ENCODE results near the gene MYO3B. TPM values are rescaled to one million over a fixed set of nuclear protein-coding genes. Genes with fewer than 3 reads are reported as not detected.

Gene MYO3B
- polyA plus RNA-seq, 2 of the 4 experiments (the other 2 are of a cell fraction), result 0.01 TPM; not detected in 1

DNA sequence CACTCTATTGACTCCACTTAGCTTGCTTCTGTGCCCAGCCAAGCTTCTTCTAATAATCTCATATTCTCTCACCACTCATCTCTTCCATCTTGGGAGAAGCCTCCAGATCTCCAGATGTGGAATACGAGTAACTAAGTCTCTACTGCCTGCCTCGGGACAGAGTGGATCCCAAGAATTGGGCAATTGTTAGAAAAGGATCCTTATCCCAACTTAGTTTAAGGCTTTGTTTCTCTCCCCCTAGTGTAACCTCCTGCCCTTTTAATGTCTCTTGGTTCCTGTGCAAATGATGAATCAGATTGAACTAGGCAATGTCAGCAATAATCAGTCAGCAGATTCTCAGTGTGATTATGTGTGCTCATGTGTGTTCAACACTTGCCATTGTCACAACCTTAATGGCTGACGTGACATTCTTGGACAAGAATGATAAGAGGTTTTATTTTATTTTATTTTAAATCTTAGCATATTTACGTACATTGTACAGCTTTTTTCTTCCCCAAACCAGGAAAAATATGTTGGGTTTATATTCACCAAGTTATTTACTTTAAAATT, 59.7 kb downstream of the MYO3B start:
- ChIA-PET POLR2A (no interaction called here), CTCF (interaction anchor here (1.0 to 3.6 kb wide), 4 partner anchors 13 to 578 kb away, joined by 3 to 17 read pairs (median 8); partner anchors contain the start of gene GAD1)
- H3K4me1 ChIP-seq, result no peaks in the 10 kb centered on the region
- no peak overlapping the region for H3K4me2 ChIP-seq
- TF ChIP-seq MAFK (IDR thresholded peaks at IDR 0.05; ENCODE audit: partially characterized antibody), result peak; percentile 62
- TF ChIP-seq, protein P1, sequence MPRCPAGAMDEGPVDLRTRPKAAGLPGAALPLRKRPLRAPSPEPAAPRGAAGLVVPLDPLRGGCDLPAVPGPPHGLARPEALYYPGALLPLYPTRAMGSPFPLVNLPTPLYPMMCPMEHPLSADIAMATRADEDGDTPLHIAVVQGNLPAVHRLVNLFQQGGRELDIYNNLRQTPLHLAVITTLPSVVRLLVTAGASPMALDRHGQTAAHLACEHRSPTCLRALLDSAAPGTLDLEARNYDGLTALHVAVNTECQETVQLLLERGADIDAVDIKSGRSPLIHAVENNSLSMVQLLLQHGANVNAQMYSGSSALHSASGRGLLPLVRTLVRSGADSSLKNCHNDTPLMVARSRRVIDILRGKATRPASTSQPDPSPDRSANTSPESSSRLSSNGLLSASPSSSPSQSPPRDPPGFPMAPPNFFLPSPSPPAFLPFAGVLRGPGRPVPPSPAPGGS (IDR thresholded peaks at IDR 0.05), result no peak
- 18% methylated on average over 4 of the region's 4 CpGs for whole genome bisulfite sequencing (ENCODE audit: missing lambda C conversion rate)
- no peak overlapping the region for H3K4me3 ChIP-seq
- FAIRE-seq, result no peak
- ATAC-seq, result no peak
- H3K9me3 ChIP-seq, result no peaks in the 10 kb centered on the region
- H3K27ac ChIP-seq, result no peak overlapping the region
- no peak for DNase-seq (ENCODE audit: low read depth in 1 of 2, low spot score in 1 of 2)

DNA sequence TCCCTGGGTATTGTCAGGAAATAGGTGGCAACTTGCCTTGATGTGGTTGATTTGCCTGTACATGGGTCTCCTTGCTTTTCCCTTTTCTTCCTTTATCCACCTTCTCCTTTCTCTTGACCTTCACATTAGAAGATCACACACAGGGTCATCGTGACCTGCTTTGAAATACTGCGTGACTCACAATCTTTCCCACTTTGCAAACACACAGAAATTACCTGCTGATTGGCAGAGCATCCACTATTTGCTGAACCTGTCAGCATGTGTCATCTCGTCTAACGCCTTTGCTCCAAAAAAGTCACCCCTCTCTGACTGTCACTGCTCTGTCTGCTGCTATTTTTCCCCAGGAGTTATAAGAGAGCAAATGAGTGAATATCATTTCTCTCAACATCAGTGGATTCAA, 60.8 kb downstream of the MYO3B start:
- ATAC-seq (no peak), FAIRE-seq (no peak), DNase-seq (ENCODE audit: low read depth in 1 of 2, low spot score in 1 of 2) (no peak)
- CTCF ChIA-PET, result interaction anchor here (0.9 kb wide), 1 partner anchor 575 kb away, joined by 3 read pairs; no protein-coding TSS in a partner anchor
- Histone ChIP-seq H3K4me1 (no peaks in the 10 kb centered on the region), H3K4me2 (no peak overlapping the region), H3K4me3 (no peak overlapping the region), H3K27ac (no peak overlapping the region), H3K9me3 (no peaks in the 10 kb centered on the region)
- POLR2A ChIA-PET, result no interaction called here
- TF ChIP-seq, protein P2, sequence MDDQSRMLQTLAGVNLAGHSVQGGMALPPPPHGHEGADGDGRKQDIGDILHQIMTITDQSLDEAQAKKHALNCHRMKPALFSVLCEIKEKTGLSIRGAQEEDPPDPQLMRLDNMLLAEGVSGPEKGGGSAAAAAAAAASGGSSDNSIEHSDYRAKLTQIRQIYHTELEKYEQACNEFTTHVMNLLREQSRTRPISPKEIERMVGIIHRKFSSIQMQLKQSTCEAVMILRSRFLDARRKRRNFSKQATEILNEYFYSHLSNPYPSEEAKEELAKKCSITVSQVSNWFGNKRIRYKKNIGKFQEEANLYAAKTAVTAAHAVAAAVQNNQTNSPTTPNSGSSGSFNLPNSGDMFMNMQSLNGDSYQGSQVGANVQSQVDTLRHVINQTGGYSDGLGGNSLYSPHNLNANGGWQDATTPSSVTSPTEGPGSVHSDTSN (IDR thresholded peaks at IDR 0.05), result no peak
- TF ChIP-seq, protein P3, sequence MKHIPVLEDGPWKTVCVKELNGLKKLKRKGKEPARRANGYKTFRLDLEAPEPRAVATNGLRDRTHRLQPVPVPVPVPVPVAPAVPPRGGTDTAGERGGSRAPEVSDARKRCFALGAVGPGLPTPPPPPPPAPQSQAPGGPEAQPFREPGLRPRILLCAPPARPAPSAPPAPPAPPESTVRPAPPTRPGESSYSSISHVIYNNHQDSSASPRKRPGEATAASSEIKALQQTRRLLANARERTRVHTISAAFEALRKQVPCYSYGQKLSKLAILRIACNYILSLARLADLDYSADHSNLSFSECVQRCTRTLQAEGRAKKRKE (CRISPR knock-in tag; IDR thresholded peaks at IDR 0.05; ENCODE audit: low read depth), result no peak
- no peak for TF ChIP-seq ZC3H11A (IDR thresholded peaks at IDR 0.05)
- WGBS (ENCODE audit: missing lambda C conversion rate), result 14% methylated on average over 4 of the region's 4 CpGs

DNA sequence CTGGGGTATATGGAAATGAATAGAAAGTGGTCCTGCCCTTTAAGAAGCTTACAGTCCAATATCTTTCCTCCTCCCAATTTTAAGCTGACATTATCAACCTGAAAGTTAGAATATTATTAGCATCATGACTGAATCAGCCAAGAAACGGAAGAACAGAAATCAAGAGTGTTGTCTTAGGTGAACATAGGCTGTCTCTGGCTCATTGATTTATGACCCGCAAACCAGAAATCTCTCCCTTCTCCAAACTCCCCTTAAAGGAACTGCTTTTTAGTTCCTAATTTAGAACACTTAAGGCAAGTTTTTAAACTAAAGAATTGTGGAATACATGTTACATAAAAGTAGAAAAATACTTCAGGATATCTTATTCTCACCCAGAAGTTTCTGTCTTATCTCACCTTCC, 62.7 kb downstream of the MYO3B start:
- no peak for DNase-seq (ENCODE audit: low read depth in 1 of 2, low spot score in 1 of 2)
- FAIRE-seq, result no peak
- POLR2A ChIA-PET, result no interaction called here
- Histone ChIP-seq H3K9me3 (no peaks in the 10 kb centered on the region), H3K4me2 (no peak overlapping the region), H3K27ac (no peak overlapping the region), H3K4me3 (no peak overlapping the region), H3K4me1 (no peaks in the 10 kb centered on the region)
- TF ChIP-seq NFE2L2 (conservative IDR thresholded peaks at IDR 0.05; ENCODE audit: low read length) (no peak), HOXB5 (CRISPR knock-in tag; IDR thresholded peaks at IDR 0.05) (no peak), KDM5A (IDR thresholded peaks at IDR 0.05) (no peak), HDAC2 (IDR thresholded peaks at IDR 0.05) (no peak), HEYL (CRISPR knock-in tag; IDR thresholded peaks at IDR 0.05) (no peak), RFX5 (IDR thresholded peaks at IDR 0.05) (no peak), MAFK (IDR thresholded peaks at IDR 0.05; ENCODE audit: partially characterized antibody) (no peak), CEBPB (IDR thresholded peaks at IDR 0.05) (no peak), MAZ (IDR thresholded peaks at IDR 0.05; ENCODE audit: borderline replicate concordance, low read depth, low read length) (no peak), CHD2 (IDR thresholded peaks at IDR 0.05; ENCODE audit: low read length, partially characterized antibody) (no peak)
- TF ChIP-seq, protein P1 (IDR thresholded peaks at IDR 0.05), result no peak
- WGBS (ENCODE audit: missing lambda C conversion rate), result 48% methylated on average over 2 of the region's 2 CpGs
- CTCF ChIA-PET, result interaction anchor here (0.6 to 1.5 kb wide), 4 partner anchors 13 to 632 kb away, joined by 3 to 5 read pairs (median 3); no protein-coding TSS in a partner anchor
- ATAC-seq, result no peak

DNA sequence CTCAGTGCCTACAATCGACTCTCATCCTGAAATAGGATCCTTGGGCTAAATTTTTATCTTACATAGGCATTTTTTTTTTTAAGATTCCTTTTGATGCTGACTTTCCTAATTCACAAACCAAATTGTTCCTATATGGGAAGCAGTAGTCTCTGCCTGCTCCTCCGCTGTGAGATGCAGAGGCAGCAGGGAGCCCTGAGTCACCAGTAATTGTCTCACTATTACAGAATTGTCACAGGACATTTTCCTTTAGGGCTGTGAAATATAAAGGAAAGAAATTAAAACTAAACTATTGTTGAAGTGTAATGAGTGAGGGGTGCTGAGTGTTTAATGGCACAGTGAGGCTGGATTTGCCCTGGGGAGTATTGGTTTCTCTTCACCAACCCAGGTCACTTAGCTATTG, 63.8 kb downstream of the MYO3B start:
- CTCF ChIA-PET, result interaction anchor here (1.5 to 2.1 kb wide), 2 partner anchors 12 to 83 kb away, joined by 3 to 4 read pairs; no protein-coding TSS in a partner anchor
- TF ChIP-seq, protein P4, sequence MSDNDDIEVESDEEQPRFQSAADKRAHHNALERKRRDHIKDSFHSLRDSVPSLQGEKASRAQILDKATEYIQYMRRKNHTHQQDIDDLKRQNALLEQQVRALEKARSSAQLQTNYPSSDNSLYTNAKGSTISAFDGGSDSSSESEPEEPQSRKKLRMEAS (IDR thresholded peaks at IDR 0.05), result no peak
- TF ChIP-seq CHD4 (IDR thresholded peaks at IDR 0.05; ENCODE audit: borderline replicate concordance), result no peak
- no peak for TF ChIP-seq FOSB (CRISPR knock-in tag; IDR thresholded peaks at IDR 0.05)
- TF ChIP-seq, protein P2 (IDR thresholded peaks at IDR 0.05), result no peak
- no peak for TF ChIP-seq NFE2L2 (conservative IDR thresholded peaks at IDR 0.05; ENCODE audit: low read length)
- TF ChIP-seq EP300 (IDR thresholded peaks at IDR 0.05), result no peak
- TF ChIP-seq KDM5A (IDR thresholded peaks at IDR 0.05), result no peak
- TF ChIP-seq JUN (IDR thresholded peaks at IDR 0.05), result no peak
- no peak for TF ChIP-seq EHF (CRISPR knock-in tag; IDR thresholded peaks at IDR 0.05)
- TF ChIP-seq NR3C1 (IDR thresholded peaks at IDR 0.05), result no peak
- no peak for TF ChIP-seq KDM1A (IDR thresholded peaks at IDR 0.05; ENCODE audit: low read depth)
- no peak for TF ChIP-seq RNF2 (IDR thresholded peaks at IDR 0.05; ENCODE audit: borderline replicate concordance, low read depth)
- FAIRE-seq, result no peak
- Histone ChIP-seq H3K4me3 (no peak overlapping the region), H3K9me3 (no peaks in the 10 kb centered on the region), H3K27ac (no peak overlapping the region), H3K4me1 (no peaks in the 10 kb centered on the region), H3K4me2 (no peak overlapping the region)
- POLR2A ChIA-PET, result no interaction called here
- DNase-seq (ENCODE audit: low read depth in 1 of 2, low spot score in 1 of 2), result no peak
- 6% methylated on average over 2 of the region's 2 CpGs for WGBS (ENCODE audit: missing lambda C conversion rate)
- no peak for ATAC-seq
